ENCODE measurements around the gene BLNK.
"Not testable (repeated sequence)": the region's sequence is repeated elsewhere in the genome, so short reads cannot be mapped to it uniquely, and the experiment has no call there.

BLNK gene

DNA sequence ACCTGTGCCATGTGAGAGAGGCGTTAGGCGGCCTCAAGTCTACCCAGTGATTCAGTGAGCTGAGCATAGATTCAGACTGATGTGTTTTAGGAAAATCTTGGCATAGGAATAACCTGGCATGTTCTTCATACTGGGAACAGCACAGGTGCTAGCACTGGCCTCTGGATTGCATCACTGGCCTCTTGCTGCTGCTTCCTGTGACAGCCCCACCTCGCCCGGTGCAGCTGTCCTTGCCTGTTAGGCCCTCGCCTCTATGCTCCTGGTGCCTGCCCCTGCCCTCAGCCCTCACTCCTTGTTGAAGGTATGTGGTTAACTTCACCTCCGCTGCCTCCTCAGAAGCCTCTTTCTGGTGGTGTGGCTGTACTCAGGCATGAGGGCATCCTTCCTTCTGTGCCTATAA, 46.2 kb downstream of the BLNK start:
- DNase-seq (ENCODE audit: low spot score) = no peak

DNA sequence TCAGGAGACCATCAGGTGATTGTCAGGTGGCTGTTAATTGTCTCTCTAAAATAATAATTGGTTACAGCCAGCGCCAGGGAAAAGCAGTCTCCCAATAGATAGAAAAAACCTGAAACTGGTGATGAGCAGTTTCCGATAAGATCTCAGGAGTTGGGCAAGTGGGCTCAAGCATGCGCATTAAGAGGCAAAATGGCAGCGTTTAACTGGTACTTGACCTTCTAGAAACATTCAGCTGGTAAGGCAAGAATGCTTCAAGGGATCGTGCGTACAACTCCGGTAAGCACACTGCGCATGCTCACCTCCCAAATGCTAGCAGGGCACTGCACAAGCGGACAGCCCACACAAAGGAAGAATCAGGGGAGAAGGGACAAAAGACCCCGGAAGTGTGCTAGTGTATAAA, 48.5 kb downstream of the BLNK start:
- DNase-seq (ENCODE audit: low spot score) = no peak

DNA sequence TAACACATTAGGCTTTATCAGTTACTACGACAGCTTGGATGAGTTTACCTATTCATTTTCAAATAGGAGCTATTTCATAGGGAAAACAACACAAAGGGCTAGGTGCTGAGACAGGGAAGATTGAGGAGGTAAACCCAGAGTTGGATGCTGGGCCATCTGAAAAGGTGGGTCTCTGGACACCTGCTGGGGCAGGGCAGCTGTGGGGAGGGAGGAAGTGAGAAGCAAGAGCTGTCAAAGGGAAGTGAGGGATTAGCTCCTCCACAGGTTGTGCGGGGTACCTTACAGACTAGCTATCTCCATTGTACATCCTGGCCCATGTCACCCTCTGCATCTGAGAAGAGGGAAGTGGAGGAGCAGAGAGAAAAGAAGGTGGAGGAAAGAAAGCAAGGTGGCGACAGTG, 48.9 kb downstream of the BLNK start:
- DNase-seq (ENCODE audit: low spot score) = no peak

DNA sequence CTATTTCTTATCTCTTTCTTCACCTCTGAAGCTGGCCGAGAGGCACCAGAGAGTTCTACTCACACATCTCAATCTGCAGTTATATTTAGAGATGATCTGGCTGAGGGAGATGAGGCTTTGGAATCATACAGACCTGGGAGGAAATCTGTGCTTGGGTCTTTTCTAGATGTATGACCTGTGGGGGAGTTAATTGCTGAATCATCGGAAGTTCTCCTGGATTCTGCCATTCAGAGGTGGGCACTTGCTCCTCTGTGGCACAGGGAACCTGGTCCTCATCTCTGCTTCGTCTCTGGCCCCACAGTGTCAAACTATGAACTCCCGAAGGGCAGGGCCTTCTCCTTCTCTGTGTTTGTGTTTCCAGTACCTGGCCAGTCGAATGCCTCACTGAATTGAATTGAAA, 52.5 kb downstream of the BLNK start:
- DNase-seq (ENCODE audit: low spot score) = no peak

DNA sequence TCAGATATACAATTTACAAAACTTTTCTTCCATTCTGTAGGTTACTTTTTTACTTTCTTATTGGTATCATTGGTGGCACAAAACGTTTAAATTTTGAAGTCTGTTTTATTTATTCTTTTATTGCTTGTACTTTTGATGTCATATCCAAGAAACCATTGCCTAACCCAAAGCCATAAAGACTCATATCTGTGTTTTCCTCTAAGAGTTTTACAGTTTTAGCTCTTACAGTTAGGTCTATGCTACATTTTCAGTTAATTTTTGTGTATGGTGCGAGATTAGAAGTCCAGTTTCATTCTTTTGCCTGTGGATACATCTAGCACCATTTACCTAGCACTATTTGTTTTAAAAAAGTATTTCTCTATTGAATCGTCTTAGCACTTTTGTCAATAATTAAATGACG, 53.7 kb downstream of the BLNK start:
- DNase-seq (ENCODE audit: low spot score) = no peak

DNA sequence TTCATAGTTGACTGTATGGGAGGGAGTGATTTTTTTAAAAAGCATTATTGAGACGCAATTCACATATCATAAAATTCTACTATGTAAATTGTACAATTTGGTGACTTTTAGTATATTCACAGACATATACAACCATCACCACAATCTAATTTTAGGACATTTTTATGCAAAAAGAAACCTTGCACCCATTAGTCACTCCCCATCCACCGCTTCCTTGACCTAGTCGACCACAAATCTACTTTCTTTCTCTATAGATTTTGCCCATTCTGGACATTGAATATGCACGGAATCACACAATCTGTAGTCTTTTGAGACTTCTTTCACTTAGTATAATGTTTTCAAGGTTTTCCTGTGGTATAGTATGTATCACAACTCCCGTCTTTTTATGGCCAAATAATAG, 54.6 kb downstream of the BLNK start:
- no peak for DNase-seq (ENCODE audit: low spot score)

DNA sequence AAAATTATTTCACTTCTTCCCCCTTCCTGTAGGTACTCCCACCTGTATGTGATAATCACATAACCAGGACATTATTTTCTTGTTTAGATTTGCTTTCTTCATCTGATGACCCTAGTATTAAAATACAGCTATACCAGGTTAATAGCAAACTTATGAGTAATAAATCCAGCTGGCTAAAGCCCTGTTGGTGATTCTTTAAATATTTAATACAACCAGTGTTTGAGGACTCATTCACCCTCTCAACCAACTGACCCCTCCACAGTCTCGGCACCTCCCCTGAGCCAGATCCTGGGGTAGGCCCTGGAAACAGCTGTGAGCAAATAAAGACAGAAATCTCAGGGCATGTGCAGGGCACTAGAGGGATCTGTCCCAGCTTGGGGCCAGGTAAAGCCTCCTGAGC, 58.5 kb downstream of the BLNK start:
- no peak for DNase-seq (ENCODE audit: low spot score)

DNA sequence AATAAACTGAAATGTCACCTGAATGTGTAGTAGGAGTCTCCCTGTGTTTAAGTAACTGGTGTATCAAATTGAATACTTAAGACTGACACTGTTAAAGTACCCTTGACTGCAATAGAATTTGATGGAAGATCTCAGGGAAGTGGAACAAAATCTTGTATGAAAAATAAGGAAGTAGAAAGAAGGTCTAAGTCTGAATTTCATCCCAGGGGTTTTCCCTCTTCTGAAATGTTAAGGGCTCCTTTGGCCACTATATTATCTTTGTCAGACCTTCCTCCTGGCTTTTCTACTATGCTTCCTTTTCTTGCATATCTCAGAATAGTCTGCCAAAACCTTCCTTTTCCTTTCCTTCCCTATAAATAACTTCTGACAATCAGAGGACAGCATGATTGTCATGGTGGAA, 59.6 kb downstream of the BLNK start:
- no peak for DNase-seq (ENCODE audit: low spot score)

DNA sequence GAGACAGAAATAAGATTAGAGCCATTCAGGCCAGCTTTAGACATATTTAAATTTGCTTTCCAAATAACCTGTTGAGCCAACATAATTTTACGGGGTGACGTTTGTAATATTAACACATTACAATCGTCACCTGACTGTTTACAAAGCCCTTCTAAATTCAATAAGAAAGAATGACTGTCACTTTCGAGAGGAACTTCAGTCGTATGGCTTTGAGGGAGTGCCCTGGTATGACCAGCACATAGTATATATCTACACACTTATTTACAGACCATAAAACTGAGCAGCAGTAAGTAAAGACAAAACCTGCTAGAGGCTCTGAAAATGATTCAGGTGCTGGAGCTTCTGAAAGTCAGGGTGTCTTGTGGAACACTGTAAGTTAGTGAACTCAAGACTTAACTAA, 62.4 kb downstream of the BLNK start:
- no peak for DNase-seq (ENCODE audit: low spot score)

DNA sequence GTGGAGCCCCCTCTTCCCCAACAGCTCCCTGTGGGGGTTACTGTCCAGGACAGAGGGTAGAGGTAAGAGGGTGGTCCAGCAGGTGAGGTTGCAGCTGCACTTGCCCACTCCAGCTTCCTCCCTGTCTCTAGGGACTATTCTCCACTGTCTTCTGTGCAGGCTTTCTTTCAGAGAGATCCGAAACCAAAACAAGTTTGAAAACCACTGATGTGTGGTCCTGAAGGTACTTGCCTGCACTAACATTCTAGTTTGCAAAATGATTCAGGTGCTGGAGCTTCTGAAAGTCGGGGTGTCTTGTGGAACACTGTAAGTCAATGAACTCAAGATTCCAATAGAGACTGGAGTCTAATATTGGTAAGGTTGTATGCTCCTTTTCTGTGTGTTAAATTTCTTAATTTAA, 63.1 kb downstream of the BLNK start:
- no peak for DNase-seq (ENCODE audit: low spot score)

DNA sequence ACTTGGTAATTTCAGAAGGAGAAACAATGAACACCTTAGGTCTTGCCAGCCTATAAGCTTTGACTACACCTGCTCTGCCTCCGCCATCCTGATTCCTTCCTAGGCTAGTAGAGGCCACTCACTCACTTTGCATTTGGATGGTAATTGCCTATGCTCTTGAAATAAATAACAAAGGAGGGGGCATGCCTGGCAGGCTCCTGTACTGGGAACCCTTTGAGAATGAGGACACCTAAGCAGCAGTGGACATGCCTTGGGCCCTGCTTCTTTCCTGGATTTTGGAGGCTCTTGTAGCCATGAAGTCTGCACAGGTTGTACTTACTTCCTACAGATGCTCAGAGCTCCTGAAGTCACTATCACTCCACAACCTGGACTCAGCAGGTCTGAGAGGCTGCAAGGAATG, 65.8 kb downstream of the BLNK start:
- no peak for DNase-seq (ENCODE audit: low spot score)

DNA sequence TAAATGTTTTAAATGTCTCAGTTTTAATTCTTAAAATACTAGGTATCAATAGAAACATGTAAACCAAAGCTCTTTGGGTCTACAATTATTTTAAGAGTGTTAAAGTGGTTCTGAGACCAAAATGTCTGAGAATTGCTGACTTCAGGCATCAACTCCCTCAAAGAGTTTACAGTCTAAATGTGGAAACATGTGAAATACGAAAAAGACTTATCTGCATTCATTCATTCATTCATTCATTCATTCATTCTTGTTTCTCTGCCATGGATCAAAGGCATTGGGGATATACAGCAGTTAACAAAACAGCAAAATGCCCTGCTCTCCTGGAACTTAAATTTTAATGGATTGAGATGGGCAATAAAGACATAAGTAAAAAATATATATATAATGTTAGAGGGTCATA, 69.8 kb downstream of the BLNK start:
- DNase-seq (ENCODE audit: low spot score) = no peak

DNA sequence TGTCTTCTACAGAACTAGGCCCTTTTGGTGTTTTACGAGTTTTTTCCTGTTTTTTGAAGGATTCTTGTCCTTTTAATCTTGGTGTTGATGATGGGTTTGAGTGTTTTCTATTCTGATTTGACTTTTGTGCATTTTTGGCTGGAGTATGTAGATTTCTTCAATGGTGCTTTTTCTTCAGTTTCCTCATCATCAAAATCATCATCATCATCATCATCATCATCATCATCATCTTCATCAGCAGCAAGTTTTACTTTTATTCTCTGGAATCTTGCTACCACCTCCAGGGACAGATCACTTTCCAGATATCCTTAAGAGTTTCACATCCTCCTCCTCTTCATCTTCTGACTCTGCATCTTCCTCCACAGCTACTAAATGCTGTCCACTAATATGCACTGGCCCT, 81.9 kb downstream of the BLNK start:
- not testable (repeated sequence) for DNase-seq (ENCODE audit: low spot score)

DNA sequence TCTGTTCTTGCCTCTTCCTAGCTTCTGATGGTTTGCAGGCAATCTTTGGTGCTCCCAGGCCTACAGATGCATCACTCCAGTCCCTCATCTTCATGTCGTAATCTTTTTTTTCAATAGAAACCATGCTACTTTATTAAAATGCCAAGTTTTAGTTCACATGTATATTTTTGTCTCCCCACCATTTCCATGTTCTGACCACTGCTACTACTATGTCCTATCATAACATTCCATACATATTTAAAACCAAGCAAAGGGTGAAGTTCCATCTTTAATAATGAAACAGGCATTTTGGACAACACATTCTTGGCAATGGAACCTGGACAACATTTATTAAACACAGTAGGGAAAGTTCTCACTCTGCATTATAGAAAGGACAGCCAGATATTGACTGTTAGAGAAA, 82.5 kb downstream of the BLNK start:
- DNase-seq (ENCODE audit: low spot score) = no peak

DNA sequence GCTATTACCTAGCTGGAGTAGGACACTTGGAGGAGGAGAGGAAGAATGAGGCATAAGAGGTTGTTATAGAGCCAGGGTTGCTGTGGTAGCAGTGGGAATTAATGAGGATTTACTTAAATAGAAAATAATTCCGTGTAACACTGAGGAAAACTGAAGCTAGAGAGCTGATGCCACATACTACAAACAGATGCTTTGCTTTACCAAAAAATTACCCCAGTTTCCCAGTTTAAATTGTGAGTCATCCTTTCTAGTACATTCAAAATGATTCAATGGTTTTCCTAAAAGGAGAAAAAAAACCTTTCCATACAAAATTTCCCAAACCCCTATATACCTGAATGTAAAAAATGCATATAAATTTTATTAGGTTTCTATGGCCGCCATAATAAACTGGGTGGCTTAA, 82.9 kb downstream of the BLNK start:
- no peak for DNase-seq (ENCODE audit: low spot score)

DNA sequence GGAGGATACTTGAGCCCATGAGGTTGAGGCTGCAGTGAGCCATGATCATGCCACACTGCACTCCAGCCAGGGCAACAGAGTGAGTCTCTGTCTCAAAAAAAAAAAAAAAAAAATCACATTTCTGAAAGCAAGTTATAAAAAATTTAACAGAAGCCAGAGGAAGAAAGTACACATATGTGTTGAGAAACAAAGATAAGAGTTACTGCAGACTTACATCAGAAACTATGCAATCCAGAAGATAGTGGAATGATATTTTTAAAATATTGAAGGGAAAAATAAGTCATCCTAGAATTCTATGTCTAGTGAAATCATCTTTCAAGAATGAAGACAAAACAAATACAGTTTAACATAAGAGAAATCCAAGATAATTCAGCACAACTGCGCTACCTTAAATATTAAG, 94.4 kb downstream of the BLNK start:
- DNase-seq (ENCODE audit: low spot score) = no peak

DNA sequence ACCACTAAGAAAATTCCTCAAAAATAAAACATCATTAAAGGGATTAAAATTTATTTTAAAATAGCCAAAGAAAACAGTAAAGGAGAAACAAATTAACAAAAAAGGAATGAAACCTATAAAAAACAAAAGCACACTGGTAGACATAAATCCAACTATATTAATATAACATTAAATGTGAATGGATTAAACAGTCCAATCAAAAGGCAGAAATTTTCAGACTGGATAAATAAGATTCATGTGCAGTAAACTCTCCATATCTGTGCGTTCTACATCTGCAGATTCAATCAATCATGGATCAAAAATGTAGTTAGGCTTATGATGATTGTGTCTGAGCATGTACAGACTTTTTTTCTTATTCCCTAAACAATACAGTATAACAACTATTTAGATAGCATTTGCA, 98.7 kb downstream of the BLNK start:
- no peak for DNase-seq (ENCODE audit: low spot score)

DNA sequence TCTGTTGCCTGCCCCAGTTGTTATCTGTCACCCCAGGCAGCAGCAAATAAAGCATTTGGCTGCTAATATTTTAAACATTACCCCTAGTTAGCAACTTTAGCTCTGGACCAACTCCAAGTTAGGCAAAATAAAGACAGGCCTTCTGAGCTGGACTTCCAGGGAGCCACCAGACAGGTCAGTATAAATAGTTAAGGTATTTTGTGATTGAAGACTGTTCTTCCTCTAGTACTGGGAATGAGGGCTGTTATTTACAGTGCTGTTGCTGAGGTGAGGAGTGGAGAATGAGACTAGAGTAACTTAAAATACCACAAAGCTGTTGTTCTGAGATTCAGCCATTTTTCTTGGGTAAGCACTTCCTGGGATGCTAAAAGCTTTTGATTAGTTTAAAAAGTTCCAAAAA, 101.1 kb downstream of the BLNK start:
- DNase-seq (ENCODE audit: low spot score) = no peak

DNA sequence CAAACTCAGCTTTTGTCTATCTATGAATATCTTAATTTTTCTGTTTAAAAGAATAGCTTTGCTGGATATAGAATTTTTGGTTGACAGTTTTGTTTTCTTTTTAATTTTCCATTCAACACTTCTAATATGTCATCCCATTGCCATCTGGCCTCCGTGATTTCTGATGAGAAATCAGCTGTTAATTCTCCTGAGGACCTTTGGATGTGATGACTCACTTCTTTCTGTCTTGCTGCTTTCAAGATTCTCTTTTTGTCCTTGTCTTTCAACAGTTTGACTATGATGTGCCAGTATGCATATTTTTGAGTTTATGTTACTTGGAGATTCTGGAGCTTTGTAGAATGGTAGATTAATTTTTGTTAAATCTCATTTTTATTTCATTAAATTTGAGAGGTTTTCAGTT, 102.8 kb downstream of the BLNK start:
- DNase-seq (ENCODE audit: low spot score) = no peak

DNA sequence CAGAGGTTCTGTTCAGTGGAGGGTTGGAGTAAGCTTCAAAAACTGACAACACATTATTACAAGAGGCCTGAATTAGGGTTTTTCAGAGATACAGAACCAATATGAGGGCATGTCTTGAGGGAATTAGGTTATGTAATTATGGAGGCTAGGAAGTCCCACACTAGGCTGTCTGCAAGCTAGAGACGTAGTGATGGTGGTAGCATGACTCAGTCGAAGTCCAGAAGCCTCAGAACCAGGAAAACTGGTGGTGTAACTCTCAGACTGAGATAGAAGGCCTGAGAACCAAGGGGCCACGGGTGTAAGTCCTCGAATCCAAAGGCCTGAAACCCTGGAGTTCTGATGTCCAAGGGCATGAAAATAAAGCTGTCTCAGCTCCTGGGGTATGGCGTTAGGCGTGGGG, 105.6 kb downstream of the BLNK start:
- no peak for DNase-seq (ENCODE audit: low spot score)

DNA sequence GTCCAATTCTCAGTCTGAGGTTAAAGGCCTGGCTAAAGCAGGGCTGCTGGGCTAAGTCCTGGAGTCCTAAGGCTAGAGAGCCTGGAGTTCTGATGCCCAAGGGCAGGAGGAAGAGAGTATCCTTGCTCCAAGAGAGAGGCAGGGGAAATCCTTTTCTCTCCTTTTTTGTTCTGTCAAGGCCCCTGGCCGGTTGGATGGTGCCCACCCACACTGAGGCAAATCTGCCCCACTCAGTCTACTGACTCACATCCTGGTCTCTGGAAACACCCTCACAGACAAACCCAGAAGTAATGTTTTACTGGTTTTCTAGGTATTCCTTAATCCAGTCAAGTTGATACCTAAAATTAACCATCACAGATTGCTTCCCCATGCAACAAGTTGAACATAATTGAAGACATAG, 118.3 kb downstream of the BLNK start:
- DNase-seq (ENCODE audit: low spot score) = no peak

DNA sequence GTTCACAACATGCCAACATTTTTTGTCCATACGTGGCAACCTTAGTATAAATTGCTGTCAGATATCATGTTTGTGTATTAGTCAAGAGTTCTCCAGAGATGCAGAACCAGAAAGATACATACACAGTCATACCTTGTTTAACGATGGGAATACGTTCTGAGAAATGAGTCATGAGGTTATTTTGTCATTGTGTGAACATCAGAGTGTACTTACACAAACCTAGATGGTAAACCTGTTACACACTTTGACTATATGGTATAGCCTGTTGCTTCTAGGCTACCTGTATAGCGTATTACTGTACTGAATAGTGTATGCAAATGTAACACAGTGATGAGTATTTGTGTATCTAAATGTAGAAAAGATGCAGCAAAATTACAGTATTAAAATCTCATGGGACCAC, 118.9 kb downstream of the BLNK start:
- DNase-seq (ENCODE audit: low spot score) = no peak
